ENCODE data around the gene SEBOX. TPM values are rescaled to one million over a fixed set of nuclear protein-coding genes. Genes with fewer than 3 reads are reported as not detected.

The SEBOX gene
- total and polyA plus RNA-seq, 2 of the 8 experiments (the other 6 are each of a cell fraction or from before 2014, with no cell fraction given), result not detected

- Histone ChIP-seq H3K4ac (replicated peaks; ENCODE audit: insufficient read length, low read depth, low read length) (no peak overlapping the region), H3K27me3 (replicated peaks in 1 of 4; ENCODE audit: control insufficient read depth in 3 of 4, extremely low read depth in 1 of 4, insufficient read depth in 3 of 4, low read length in 3 of 4) (no peaks in the 10 kb centered on the region), H3K23me2 (ENCODE audit: low read depth, low read length) (no peaks in the 10 kb centered on the region), H4K91ac (replicated peaks; ENCODE audit: insufficient read length, low read length) (no peak overlapping the region), H4K20me1 (replicated peaks in 1 of 2; ENCODE audit: control insufficient read depth in 1 of 2, insufficient read depth in 2 of 2, low read length in 2 of 2) (peaks cover 11 to 17% of the 10 kb centered on the region in 2 experiments), H3K79me2 (ENCODE audit: control insufficient read depth in 1 of 2, insufficient read depth in 2 of 2, low read length in 2 of 2) (no peaks in the 10 kb centered on the region), H4K5ac (ENCODE audit: insufficient read length, low read depth, low read length) (no peak overlapping the region), H3K18ac (ENCODE audit: extremely low read depth, low read length) (no peak overlapping the region), H3K36me3 (ENCODE audit: control insufficient read depth in 2 of 4, insufficient read depth in 4 of 4, low read length in 3 of 4) (peaks cover 13 to 44% (median 35%) of the 10 kb centered on the region in 4 experiments), H2AK5ac (ENCODE audit: low read depth, low read length) (no peak overlapping the region), H2BK15ac (ENCODE audit: low read length) (no peak overlapping the region), H2BK20ac (ENCODE audit: low read length) (no peak overlapping the region), H3K23ac (ENCODE audit: insufficient read length) (no peak overlapping the region), H3K27ac (ENCODE audit: low read depth, low read length) (no peak overlapping the region), H3K79me1 (ENCODE audit: low read depth, low read length) (peaks cover 3% of the 10 kb centered on the region; the same call in 1 of the 2 replicates), H3K4me3 (ENCODE audit: extremely low read depth in 1 of 4, insufficient read depth in 2 of 4, low read depth in 3 of 4, low read length in 4 of 4) (no peak overlapping the region), H2AFZ (ENCODE audit: low read length) (no peak overlapping the region), H3K9ac (replicated peaks in 1 of 4; ENCODE audit: extremely low read depth in 1 of 4, low read depth in 3 of 4, low read length in 3 of 4) (no peak overlapping the region), H3K14ac (ENCODE audit: insufficient read length) (no peak overlapping the region), H2BK120ac (replicated peaks; ENCODE audit: low read depth, low read length) (no peak overlapping the region), H2BK12ac (ENCODE audit: low read depth, low read length) (no peak overlapping the region), H3K4me2 (ENCODE audit: insufficient read depth in 1 of 2, low read depth in 2 of 2, low read length in 2 of 2) (no peak overlapping the region), H4K8ac (ENCODE audit: extremely low read depth, insufficient read depth, low read length) (no peak overlapping the region), H3K4me1 (replicated peaks in 1 of 4; ENCODE audit: control insufficient read depth in 3 of 4, insufficient read depth in 4 of 4, low read length in 3 of 4) (peaks cover 0 to 4% (median 0%) of the 10 kb centered on the region in 4 experiments; a peak in 3 of 7 replicates), H2BK5ac (ENCODE audit: low read depth, low read length) (no peak overlapping the region; the same call in 1 of the 2 replicates), H3K56ac (replicated peaks; ENCODE audit: insufficient read length, low read depth, low read length) (no peak overlapping the region), H3K9me3 (ENCODE audit: insufficient read depth in 2 of 2, low read depth in 1 of 2, low read length in 1 of 2) (no peaks in the 10 kb centered on the region)
- WGBS, 2 experiments (ENCODE audit: extremely low coverage in 1 of 2, insufficient coverage in 1 of 2, insufficient read length in 1 of 2, insufficient replicate concordance in 2 of 2, low coverage in 1 of 2, low lambda C conversion rate in 2 of 2, missing lambda C conversion rate in 1 of 2), result 86% methylated on average over 9 of the region's 9 CpGs; no CpG with 5 or more reads in 1 of the 2 experiments
- no peak for TF ChIP-seq SAP30 (IDR thresholded peaks at IDR 0.05; ENCODE audit: insufficient read depth, insufficient replicate concordance, low read length)
- TF ChIP-seq KDM1A (IDR thresholded peaks at IDR 0.05; ENCODE audit: borderline replicate concordance, low read length), result no peak
- TF ChIP-seq CHD2 (IDR thresholded peaks at IDR 0.05; ENCODE audit: low read length), result no peak
- TF ChIP-seq, protein P1, sequence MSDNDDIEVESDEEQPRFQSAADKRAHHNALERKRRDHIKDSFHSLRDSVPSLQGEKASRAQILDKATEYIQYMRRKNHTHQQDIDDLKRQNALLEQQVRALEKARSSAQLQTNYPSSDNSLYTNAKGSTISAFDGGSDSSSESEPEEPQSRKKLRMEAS (IDR thresholded peaks at IDR 0.05), result no peak
- TF ChIP-seq PHF8 (conservative IDR thresholded peaks at IDR 0.05; ENCODE audit: low read depth, low read length), result no peak
- TF ChIP-seq CEBPB (IDR thresholded peaks at IDR 0.05; ENCODE audit: low read depth, low read length), result no peak
- no peak for DNase-seq (ENCODE audit: low read depth in 1 of 2, low spot score in 2 of 2)
- no peak for FAIRE-seq
- ChIA-PET POLR2A (ENCODE audit: partially characterized antibody) (interaction anchor here (1.0 to 9.7 kb wide), 5 partner anchors 8 to 41 kb away, joined by 3 to 92 read pairs (median 5); partner anchors contain the start of genes IFT20, POLDIP2 and TNFAIP1), CTCF (ENCODE audit: partially characterized antibody) (interaction anchor here (0.7 kb wide), 1 partner anchor 82 kb away, joined by 3 read pairs; no protein-coding TSS in a partner anchor)
Observed at GRCh38 chr17:28344011-28344410, 21.0 kb downstream of the SEBOX start.
